GM10248 (cell line): ENCODE results near the gene MCMBP.

Source experiments
- CTCF ChIA-PET: fragments of 300-600 bp; sonication (Branson Sonifier 250); formaldehyde crosslinking; extraction: SDS; loops from one replicate; lab custom pipeline; 2021; ENCODE audit warnings: antibody characterized with exemption; lab: Yijun Ruan, JAX
- POLR2A ChIA-PET: fragments of 350-650 bp; sonication (Branson Sonifier 250); formaldehyde crosslinking; extraction: SDS; loops from one replicate; lab custom pipeline; 2020; ENCODE audit warnings: antibody characterized with exemption; lab: Yijun Ruan, JAX
- DNase-seq: peaks from one replicate; pipeline ENCODE4 v3.0.0; 2012; ENCODE audit errors: extremely low spot score
- CTCF ChIP-seq: IDR thresholded peaks from 2 replicates; pipeline ENCODE4 v1.5.1; 2012; ENCODE audit warnings: mild to moderate bottlenecking, low read depth; ENCODE audit errors: extremely low read depth, missing control alignments, control extremely low read depth

The MCMBP gene

GRCh38 chr10:119852277-119852676 is 20.4 kb downstream of the MCMBP start:
- DNase-seq, result no peak
- ChIA-PET CTCF (interaction anchor here (1.1 to 1.6 kb wide), 2 partner anchors 101 to 102 kb away, joined by 3 to 4 read pairs; no protein-coding TSS in a partner anchor), POLR2A (no interaction called here)
- no peak for TF ChIP-seq CTCF

GRCh38 chr10:119849944-119850343 is 22.7 kb downstream of the MCMBP start:
- ChIA-PET POLR2A (no interaction called here), CTCF (interaction anchor here (1.3 to 2.8 kb wide), 4 partner anchors 8 to 161 kb away, joined by 4 to 9 read pairs (median 6); no protein-coding TSS in a partner anchor)
- no peak for TF ChIP-seq CTCF
- DNase-seq, result no peak

DNA sequence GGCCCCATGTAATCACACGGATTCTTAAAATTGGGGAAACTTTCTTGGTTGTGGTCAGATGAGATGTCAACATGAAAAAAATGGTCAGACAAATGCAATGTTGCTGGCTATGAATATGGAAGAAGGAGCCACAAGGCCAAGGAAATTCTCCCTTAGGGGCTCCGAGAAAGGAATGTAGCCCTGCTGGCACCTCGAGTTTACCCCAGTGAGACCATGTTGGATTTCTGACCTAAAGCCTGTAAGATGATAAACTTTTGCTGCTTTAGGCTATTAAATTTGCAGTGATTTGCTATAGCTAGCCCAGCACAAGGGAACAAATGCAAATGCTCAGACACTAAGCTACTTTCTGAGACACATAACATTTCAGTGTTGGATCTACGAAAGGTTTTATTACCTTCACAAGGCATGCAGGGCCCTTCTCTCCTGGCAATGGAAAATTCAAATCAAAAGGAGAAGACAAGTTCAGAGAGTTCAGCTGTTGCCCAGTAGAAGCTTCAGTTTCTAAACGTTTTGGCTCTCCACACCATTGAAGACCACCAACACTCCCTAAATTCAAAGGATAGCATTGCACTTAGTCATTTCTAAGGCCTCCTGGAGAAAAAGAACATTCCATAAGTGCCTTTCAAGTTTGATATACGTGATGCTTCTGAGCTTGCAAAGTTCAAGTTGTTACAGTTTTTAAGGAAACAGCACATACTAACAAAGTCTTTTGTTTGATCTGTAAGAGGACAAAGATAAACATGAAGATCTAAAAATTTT is 23.4 kb downstream of the MCMBP start:
- no peak for DNase-seq
- POLR2A ChIA-PET, result no interaction called here
- CTCF ChIA-PET, result interaction anchor here (1.3 to 2.8 kb wide), 4 partner anchors 9 to 160 kb away, joined by 4 to 9 read pairs (median 6); no protein-coding TSS in a partner anchor

GRCh38 chr10:119845656-119846055 is 27.0 kb downstream of the MCMBP start:
- ChIA-PET CTCF (interaction anchor here (1.2 to 2.1 kb wide), 3 partner anchors 9 to 159 kb away, joined by 3 to 8 read pairs (median 4); no protein-coding TSS in a partner anchor), POLR2A (no interaction called here)
- TF ChIP-seq CTCF, result no peak
- no peak for DNase-seq

More for the DNA sequence above, 23.4 kb downstream of the MCMBP start:
- no peak for TF ChIP-seq CTCF

DNA sequence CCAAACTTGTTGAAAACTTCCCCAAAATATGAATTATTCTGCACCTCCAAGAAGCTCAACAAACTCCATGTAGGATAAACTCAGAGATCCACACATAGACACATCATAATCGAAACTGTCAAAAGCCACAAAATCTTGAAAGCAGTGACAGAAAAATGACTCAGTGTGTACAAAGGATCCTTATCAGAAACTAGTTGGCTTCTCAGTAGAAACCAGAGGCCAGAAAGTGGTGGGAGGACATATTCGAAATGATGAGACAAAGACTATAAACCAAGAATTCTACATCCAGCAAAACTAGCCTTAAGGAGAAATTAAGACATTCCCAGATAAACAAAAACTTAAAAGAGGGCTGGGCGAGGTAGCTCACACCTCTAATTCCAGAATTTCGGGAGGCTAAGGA is 38.5 kb downstream of the MCMBP start:
- DNase-seq, result no peak

More for the DNA sequence above, 38.5 kb downstream of the MCMBP start:
- no peak for TF ChIP-seq CTCF
- POLR2A ChIA-PET, result interaction anchor here (0.6 kb wide), 1 partner anchor 132 kb away, joined by 3 read pairs; no protein-coding TSS in a partner anchor
- CTCF ChIA-PET, result interaction anchor here (0.9 to 1.9 kb wide), 2 partner anchors 25 to 147 kb away, joined by 3 to 6 read pairs; no protein-coding TSS in a partner anchor
